Stimulated activated CD4-positive, alpha-beta T cell treated with anti-CD3 and anti-CD28 coated beads, Interleukin-1b, Interleukin-23, amount 100 ng/mL, for 1 hour (primary cell): ENCODE results near the gene MBD2.
A peak's percentile ranks its signal among the peaks of the same experiment; 100 is the strongest.
"Not testable (repeated sequence)": the region's sequence is repeated elsewhere in the genome, so short reads cannot be mapped to it uniquely, and the experiment has no call there.

Experiments
- DNase-seq, 2 donors: peaks; one replicate each; pipeline ENCODE4 v3.0.0-alpha.2; 2020; ENCODE audit warnings: low read depth in 2 of 2

MBD2 gene

DNA sequence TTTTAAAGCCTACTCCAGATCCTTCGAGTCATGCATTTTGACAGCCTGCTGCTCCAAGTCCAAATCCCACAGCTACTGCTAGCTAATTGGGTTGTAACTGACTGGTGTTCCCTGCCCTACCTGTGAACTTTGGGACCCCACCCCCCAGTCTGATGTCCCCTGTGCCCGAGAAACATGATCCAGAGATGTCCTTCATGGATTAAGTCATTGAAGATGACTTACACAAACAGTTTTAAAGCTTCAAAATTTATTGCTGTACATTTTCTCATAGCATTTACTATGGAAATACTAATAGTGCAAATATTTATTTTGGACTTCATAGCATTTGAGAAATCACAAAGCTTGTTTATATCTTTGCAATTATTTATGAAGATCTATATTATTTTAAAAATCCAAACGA, 73.1 kb downstream of the MBD2 start:
- no peak for DNase-seq

DNA sequence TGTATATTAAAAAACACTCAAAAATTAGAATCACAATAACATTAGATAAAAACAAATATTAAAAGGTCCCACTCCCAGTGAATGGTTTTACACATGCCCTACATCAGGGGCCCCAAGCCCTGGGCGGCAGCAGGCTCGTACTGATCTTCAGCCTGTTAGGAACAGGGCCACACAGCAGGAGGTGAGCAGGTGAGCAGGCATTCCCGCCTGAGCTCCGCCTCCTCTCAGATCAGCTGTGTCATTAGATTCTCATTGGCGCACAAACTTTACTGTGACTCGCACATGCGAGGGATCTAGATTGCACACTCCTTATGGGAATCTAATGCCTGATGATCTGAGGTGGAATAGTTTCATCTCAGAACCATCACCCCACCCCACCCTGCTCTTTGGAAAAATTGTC, 74.2 kb downstream of the MBD2 start:
- no peak for DNase-seq

DNA sequence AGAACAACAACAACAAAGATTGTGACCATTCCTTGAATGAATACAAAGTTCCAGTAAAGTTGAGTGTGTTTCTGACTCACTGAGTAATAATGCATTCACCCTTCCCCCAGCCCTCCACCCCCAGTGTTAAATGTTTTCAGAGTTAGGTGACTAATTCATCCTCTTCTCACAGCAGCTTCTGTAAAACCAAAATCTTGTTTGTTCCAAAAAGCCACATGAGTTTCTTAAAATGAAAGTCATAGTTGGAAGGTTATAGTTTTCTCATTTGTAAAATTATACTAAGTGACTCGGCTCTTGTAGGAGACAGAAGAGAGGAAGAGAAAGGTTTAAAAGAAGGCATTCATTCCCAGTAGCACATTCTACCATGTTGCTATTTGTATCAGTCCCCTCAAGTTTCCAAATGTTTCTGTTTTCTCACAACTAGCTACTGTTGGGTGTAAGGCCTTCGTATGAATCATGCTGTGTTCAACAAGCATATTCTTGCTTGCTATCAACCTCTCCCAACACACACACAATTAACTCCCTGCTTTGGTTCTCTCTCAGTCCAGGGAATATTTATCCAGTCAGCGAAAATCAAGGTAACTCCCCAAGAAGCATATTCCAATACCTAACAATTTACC, 75.3 kb downstream of the MBD2 start:
- DNase-seq: peak in 1 of 2 donors; percentile 47

DNA sequence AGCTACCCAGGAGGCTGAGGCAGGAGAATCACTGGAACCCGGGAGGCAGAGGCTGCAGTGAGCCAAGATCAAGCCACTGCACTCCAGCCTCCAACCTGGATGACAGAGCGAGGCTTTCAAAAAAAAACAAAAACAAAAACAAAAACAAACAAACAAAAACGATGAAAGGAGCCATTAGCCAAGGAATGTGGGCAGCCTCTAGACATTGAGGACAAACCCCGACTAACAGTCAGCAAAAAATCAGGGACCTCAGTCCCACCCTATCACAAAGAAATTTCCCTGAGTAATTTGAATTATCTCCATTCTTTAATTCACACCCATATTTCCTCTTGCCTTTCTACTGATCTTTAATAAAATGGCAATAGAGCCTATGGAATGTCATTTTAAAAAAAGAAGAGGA, 75.8 kb downstream of the MBD2 start:
- DNase-seq: no peak

GRCh38 chr18:54148151-54148550, 76.3 kb downstream of the MBD2 start:
- DNase-seq: no peak

- DNase-seq: no peak
Observed at GRCh38 chr18:54147439-54147838, 77.0 kb downstream of the MBD2 start.

DNA sequence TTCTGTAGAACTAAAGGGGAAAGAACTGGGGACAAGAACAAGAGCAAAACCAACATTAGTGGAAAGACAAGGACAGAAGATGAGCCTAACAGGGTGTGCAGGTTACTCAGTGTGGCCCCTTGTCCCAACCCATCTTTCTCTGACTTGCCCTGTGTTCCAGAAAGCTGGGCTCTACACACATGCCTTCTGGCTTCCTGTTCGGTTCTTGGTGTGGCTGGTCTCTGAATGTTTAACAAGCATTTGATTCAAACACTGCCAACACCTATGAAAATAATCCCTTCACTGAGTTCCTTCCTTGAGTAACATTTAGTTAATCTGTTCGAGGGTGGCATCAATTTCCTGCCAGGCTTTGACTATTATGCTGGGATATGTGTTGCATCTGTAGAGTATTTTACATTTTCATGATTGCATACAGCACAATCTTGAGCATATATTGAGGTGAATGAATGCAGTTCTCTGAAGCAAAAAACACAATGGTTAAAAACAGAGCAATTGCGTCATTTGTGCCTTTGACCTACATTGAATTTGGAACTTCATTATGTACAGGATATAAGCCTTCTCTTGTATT, 83.3 kb downstream of the MBD2 start:
- no peak for DNase-seq

- no peak for DNase-seq
Observed at GRCh38 chr18:54140641-54141040, 83.8 kb downstream of the MBD2 start.

DNA sequence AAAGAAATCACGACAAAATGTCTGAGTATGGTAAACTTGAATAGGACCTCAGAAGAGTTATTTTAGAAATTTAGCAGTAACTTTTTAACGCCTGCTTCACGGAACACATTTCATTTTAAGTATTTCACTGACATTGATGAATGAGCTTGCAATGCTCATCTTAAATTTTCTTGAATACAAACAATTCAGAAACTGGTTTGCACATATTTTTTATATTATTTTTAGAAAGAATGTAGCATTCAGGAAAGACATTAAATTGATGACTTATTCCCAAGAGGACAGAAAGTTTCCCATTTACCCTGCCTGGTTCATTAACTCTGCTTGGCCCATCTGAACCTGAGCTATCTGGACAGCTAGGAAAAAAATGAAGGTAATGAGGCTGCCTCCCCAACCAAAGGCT, 89.3 kb downstream of the MBD2 start:
- no peak for DNase-seq

GRCh38 chr18:54134053-54134452, 90.4 kb downstream of the MBD2 start:
- DNase-seq: no peak

- DNase-seq: no peak
Observed at GRCh38 chr18:54130631-54131030, 93.8 kb downstream of the MBD2 start.

- no peak for DNase-seq
Observed at GRCh38 chr18:54130177-54130576, 94.3 kb downstream of the MBD2 start.

- no peak for DNase-seq
Observed at GRCh38 chr18:54129448-54130067, 94.9 kb downstream of the MBD2 start.

- no peak for DNase-seq
Observed at GRCh38 chr18:54127759-54128378, 96.6 kb downstream of the MBD2 start.

DNA sequence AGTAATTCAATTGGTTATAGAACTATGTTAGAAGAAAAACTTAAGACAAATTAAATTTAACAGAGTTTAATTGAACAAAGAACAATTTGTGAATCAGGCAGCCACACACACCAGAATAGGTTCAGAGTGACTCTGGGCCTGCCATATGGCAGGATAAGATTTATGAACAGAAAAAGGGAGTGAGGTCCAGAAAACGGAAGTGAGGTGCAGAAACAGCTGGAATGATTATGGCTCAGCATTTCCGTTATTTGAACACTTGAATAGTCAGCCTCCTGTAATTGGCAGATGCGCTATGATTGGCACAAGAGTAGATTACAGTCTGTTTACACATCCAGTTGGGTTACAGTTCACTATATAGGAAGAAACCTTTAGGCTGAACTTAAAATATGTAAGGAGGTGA, 99.0 kb downstream of the MBD2 start:
- no peak for DNase-seq

DNA sequence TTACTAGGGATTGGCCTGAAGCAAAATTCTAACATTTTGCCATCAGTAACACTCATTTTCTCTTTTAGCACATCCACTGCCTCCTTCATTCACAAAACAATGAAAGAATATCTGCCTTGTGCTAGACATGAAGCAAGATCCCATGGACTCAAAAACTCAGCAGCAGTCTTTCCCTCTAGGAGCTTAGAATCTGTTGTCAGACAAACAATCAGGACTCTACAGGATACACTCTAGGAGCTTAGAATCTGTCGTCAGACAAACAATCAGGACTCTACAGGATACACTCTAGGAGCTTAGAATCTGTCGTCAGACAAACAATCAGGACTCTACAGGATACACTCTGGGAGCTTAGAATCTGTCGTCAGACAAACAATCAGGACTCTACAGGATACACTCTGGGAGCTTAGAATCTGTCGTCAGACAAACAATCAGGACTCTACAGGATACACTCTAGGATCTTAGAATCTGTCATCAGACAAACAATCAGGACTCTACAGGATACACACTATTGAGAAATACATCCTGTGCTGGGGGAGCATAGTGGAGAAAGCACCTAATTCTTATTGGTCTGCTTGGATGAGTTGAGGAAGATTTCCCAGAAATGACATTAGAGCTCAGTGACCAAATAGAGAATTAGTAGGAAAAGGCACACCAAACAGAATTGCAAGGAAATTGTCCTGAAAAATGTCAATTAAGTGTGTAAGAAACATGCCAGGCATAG, 100.6 kb downstream of the MBD2 start:
- DNase-seq: not testable (repeated sequence)

GRCh38 chr18:54119524-54120019, 104.9 kb downstream of the MBD2 start:
- DNase-seq: no peak

- no peak for DNase-seq
Observed at GRCh38 chr18:54117853-54118773, 106.4 kb downstream of the MBD2 start.

DNA sequence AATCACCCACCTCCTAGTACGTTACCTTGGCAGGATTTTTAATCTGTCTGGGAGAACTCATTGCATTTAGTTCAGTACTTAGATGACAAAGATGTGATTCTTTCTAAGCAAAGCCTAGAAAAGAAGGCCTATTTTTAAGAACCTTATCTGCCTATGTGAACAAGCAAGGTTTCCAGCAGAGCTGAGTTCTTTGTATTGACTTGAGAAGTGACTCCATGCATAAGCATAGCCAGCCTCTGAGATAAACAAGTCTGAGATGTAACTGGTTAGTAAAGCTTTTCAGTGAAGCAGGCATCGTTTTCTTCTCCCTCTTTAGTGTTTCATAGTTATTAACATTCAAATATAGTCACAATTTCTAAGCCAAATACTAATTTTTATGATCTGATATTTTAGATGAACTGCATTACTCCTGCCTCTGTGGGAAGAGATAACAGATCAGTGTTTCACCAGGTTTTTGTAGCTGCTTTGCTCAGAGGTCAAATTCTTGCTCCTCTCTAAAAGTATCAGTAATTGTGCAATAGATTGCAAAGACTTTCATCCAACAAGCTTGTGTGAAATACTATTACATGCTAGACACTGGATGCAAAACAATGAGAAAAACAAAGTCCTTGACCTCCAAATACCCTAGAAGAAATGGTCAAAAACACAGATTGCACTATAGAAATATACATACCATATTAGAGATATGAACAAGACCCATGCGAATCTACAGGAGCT, 107.8 kb downstream of the MBD2 start:
- DNase-seq: no peak

DNA sequence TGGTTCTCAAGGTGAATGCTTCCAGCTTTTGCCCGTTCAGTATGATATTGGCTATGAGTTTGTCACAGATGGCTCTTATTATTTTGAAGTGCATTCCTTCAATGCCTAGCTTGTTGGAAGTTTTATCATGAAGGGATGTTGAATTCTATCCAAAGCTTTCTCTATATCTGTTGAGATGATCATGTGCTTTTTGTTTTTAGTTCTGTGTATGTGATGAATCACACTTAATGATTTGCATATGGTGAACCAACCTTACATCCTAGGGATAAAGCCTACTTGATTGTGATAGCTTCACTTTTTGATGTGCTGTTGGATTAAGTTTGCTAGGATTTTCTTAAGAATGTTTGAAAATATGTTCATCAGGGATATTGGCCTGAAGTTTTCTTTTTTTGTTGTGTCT, 112.1 kb downstream of the MBD2 start:
- DNase-seq: no peak
